ENCODE data around the gene VAT1L. TPM values are rescaled to one million over a fixed set of nuclear protein-coding genes. Genes with fewer than 3 reads are reported as not detected.

VAT1L gene
- total and polyA plus RNA-seq, 10 of the 15 experiments (the other 5 are each of a cell fraction or from before 2014, with no cell fraction given) = 0.06 to 0.18 (median 0.10) TPM; not detected in 5

DNA sequence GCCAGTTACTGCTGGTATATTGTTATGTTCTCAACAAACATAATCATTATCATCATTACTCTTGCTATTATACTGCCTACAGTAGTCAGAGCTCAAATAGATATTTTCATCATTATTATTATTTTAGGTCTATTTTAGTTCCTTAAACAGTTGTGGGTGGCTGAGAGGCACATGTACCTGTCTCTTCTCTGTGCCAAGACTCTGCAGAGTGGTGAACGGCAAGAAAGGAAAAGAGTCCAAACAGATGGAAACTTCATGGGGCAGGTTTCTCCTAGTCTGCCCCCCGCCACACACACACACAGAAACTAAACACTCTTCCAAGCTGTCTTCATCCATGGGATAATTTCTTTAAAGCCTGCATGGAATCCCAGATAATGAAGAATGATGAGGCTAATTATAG, 156.3 kb downstream of the VAT1L start (continued):
- TF ChIP-seq, protein P1, sequence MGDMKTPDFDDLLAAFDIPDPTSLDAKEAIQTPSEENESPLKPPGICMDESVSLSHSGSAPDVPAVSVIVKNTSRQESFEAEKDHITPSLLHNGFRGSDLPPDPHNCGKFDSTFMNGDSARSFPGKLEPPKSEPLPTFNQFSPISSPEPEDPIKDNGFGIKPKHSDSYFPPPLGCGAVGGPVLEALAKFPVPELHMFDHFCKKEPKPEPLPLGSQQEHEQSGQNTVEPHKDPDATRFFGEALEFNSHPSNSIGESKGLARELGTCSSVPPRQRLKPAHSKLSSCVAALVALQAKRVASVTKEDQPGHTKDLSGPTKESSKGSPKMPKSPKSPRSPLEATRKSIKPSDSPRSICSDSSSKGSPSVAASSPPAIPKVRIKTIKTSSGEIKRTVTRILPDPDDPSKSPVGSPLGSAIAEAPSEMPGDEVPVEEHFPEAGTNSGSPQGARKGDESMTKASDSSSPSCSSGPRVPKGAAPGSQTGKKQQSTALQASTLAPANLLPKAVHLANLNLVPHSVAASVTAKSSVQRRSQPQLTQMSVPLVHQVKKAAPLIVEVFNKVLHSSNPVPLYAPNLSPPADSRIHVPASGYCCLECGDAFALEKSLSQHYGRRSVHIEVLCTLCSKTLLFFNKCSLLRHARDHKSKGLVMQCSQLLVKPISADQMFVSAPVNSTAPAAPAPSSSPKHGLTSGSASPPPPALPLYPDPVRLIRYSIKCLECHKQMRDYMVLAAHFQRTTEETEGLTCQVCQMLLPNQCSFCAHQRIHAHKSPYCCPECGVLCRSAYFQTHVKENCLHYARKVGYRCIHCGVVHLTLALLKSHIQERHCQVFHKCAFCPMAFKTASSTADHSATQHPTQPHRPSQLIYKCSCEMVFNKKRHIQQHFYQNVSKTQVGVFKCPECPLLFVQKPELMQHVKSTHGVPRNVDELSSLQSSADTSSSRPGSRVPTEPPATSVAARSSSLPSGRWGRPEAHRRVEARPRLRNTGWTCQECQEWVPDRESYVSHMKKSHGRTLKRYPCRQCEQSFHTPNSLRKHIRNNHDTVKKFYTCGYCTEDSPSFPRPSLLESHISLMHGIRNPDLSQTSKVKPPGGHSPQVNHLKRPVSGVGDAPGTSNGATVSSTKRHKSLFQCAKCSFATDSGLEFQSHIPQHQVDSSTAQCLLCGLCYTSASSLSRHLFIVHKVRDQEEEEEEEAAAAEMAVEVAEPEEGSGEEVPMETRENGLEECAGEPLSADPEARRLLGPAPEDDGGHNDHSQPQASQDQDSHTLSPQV (IDR thresholded peaks at IDR 0.05) = no peak
- TF ChIP-seq STAT3 (IDR thresholded peaks at IDR 0.05; ENCODE audit: low read depth, low read length) = no peak
- TF ChIP-seq FOXM1 (IDR thresholded peaks at IDR 0.05; ENCODE audit: low read depth, low read length) = no peak
- no peak for TF ChIP-seq HCFC1 (IDR thresholded peaks at IDR 0.05; ENCODE audit: low read length)
- TF ChIP-seq, protein P2, sequence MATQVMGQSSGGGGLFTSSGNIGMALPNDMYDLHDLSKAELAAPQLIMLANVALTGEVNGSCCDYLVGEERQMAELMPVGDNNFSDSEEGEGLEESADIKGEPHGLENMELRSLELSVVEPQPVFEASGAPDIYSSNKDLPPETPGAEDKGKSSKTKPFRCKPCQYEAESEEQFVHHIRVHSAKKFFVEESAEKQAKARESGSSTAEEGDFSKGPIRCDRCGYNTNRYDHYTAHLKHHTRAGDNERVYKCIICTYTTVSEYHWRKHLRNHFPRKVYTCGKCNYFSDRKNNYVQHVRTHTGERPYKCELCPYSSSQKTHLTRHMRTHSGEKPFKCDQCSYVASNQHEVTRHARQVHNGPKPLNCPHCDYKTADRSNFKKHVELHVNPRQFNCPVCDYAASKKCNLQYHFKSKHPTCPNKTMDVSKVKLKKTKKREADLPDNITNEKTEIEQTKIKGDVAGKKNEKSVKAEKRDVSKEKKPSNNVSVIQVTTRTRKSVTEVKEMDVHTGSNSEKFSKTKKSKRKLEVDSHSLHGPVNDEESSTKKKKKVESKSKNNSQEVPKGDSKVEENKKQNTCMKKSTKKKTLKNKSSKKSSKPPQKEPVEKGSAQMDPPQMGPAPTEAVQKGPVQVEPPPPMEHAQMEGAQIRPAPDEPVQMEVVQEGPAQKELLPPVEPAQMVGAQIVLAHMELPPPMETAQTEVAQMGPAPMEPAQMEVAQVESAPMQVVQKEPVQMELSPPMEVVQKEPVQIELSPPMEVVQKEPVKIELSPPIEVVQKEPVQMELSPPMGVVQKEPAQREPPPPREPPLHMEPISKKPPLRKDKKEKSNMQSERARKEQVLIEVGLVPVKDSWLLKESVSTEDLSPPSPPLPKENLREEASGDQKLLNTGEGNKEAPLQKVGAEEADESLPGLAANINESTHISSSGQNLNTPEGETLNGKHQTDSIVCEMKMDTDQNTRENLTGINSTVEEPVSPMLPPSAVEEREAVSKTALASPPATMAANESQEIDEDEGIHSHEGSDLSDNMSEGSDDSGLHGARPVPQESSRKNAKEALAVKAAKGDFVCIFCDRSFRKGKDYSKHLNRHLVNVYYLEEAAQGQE (IDR thresholded peaks at IDR 0.05; ENCODE audit: low read depth, low read length) = no peak
- no peak for TF ChIP-seq TARDBP (IDR thresholded peaks at IDR 0.05; ENCODE audit: borderline replicate concordance)
- no peak for TF ChIP-seq GATAD2B (conservative IDR thresholded peaks at IDR 0.05; ENCODE audit: low read depth)
